Measurements from ENCODE around the gene GET3.

DNA sequence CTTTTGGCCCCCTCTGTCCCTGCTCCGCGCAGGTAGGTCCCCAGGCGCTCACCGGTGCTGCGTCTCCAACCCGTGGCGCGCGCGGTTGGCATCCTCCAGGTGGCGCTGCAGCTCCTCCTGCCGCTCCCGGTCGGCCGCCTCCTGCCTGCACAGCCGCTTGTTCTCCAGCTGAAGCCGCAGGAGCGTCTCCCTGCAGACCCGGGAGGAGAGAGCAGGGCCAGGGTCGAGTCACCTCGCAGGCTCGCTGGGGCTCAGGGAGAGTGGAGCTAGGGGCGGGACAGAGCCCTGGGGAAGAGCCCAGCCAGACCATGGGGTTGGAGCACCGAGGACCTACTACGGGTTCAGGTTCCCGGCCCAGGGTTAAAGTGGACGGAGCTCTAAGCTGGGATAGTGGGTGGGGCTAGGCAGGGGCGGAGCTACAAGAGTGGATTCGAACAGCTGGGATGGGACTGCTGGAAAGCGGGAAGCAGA lies 28.8 kb downstream of the GET3 start:
- TF ChIP-seq CTCF (conservative IDR thresholded peaks at IDR 0.05; ENCODE audit: low read length) (peak; percentile 55), EZH2phosphoT487 (IDR thresholded peaks at IDR 0.05; ENCODE audit: borderline replicate concordance) (no peak)

Measured in Loucy (cell line).